ENCODE measurements around the gene TMTC2. TPM values are rescaled to one million over a fixed set of nuclear protein-coding genes. Genes with fewer than 3 reads are reported as not detected.

Gene TMTC2
- total RNA-seq, 2 experiments from 2014 or later = 2.5 to 3.1 TPM

GRCh38 chr12:83140135-83140534, 453.4 kb downstream of the TMTC2 start:
- no peak for DNase-seq
- no peaks in the 10 kb centered on the region for H3K4me1 Mint-ChIP-seq (ENCODE audit: low read depth)
- H3K36me3 Mint-ChIP-seq (ENCODE audit: low read depth) = no peaks in the 10 kb centered on the region
- H3K27me3 Mint-ChIP-seq = no peaks in the 10 kb centered on the region
- intact Hi-C loops (cut with micrococcal nuclease) = no loop called here
- H3K4me3 Mint-ChIP-seq = no peak overlapping the region
- CTCF ChIA-PET = interaction anchor here (1.3 kb wide), 1 partner anchor 19 kb away, joined by 3 read pairs; no protein-coding TSS in a partner anchor
- no peak overlapping the region for H3K27ac Mint-ChIP-seq
- H3K9me3 Mint-ChIP-seq = no peaks in the 10 kb centered on the region
- no peak for TF ChIP-seq CTCF (IDR thresholded peaks at IDR 0.05)
- POLR2A ChIA-PET = no interaction called here
- no peak for ATAC-seq

- ChIA-PET CTCF (no interaction called here), POLR2A (no interaction called here)
- no peak for TF ChIP-seq CTCF (IDR thresholded peaks at IDR 0.05)
- H3K27ac Mint-ChIP-seq = no peak overlapping the region
- H3K36me3 Mint-ChIP-seq (ENCODE audit: low read depth) = no peaks in the 10 kb centered on the region
- ATAC-seq = no peak
- no peaks in the 10 kb centered on the region for H3K27me3 Mint-ChIP-seq
- H3K9me3 Mint-ChIP-seq = no peaks in the 10 kb centered on the region
- no peak for DNase-seq
- no peaks in the 10 kb centered on the region for H3K4me1 Mint-ChIP-seq (ENCODE audit: low read depth)
- intact Hi-C loops (cut with micrococcal nuclease) = no loop called here
- H3K4me3 Mint-ChIP-seq = no peak overlapping the region
These were observed 454.8 kb downstream of the TMTC2 start for GRCh38 chr12:83141460-83141994.

GRCh38 chr12:83142914-83143313, 456.2 kb downstream of the TMTC2 start:
- Mint-ChIP-seq H3K9me3 (no peaks in the 10 kb centered on the region), H3K4me3 (no peak overlapping the region), H3K27ac (no peak overlapping the region), H3K27me3 (no peaks in the 10 kb centered on the region), H3K36me3 (ENCODE audit: low read depth) (no peaks in the 10 kb centered on the region), H3K4me1 (ENCODE audit: low read depth) (no peaks in the 10 kb centered on the region)
- TF ChIP-seq CTCF (IDR thresholded peaks at IDR 0.05) = no peak
- ATAC-seq (no peak), DNase-seq (no peak)
- POLR2A ChIA-PET = no interaction called here
- intact Hi-C loops (cut with micrococcal nuclease) = no loop called here
- CTCF ChIA-PET = no interaction called here

- ChIA-PET CTCF (no interaction called here), POLR2A (no interaction called here)
- intact Hi-C loops (cut with micrococcal nuclease) = no loop called here
- H3K4me3 Mint-ChIP-seq = no peak overlapping the region
- ATAC-seq (no peak), DNase-seq (no peak)
- no peak for TF ChIP-seq CTCF (IDR thresholded peaks at IDR 0.05)
- H3K27ac Mint-ChIP-seq = no peak overlapping the region
- no peaks in the 10 kb centered on the region for H3K9me3 Mint-ChIP-seq
- no peaks in the 10 kb centered on the region for H3K27me3 Mint-ChIP-seq
- no peaks in the 10 kb centered on the region for H3K4me1 Mint-ChIP-seq (ENCODE audit: low read depth)
- no peaks in the 10 kb centered on the region for H3K36me3 Mint-ChIP-seq (ENCODE audit: low read depth)
These were observed 457.2 kb downstream of the TMTC2 start for GRCh38 chr12:83143950-83144349.

- no peak for TF ChIP-seq CTCF (IDR thresholded peaks at IDR 0.05)
- Mint-ChIP-seq H3K9me3 (no peaks in the 10 kb centered on the region), H3K4me3 (no peak overlapping the region), H3K4me1 (ENCODE audit: low read depth) (no peaks in the 10 kb centered on the region), H3K27me3 (no peaks in the 10 kb centered on the region), H3K36me3 (ENCODE audit: low read depth) (no peaks in the 10 kb centered on the region), H3K27ac (no peak overlapping the region)
- ChIA-PET CTCF (interaction anchor here (1.3 kb wide), 1 partner anchor 12 kb away, joined by 3 read pairs; no protein-coding TSS in a partner anchor), POLR2A (no interaction called here)
- intact Hi-C loops (cut with micrococcal nuclease) = no loop called here
- no peak for ATAC-seq
- DNase-seq = no peak
These were observed 458.7 kb downstream of the TMTC2 start for GRCh38 chr12:83145325-83145840.

All from activated CD8-positive, alpha-beta T cell treated with anti-CD3 and anti-CD28 coated beads for 36 hours (primary cell).